CD4-positive, alpha-beta T cell (primary cell): ENCODE results near the gene CBLN1. TPM values are rescaled to one million over a fixed set of nuclear protein-coding genes. Genes with fewer than 3 reads are reported as not detected.

Source experiments
- ATAC-seq: fragments of 200-7000 bp; cut with Tn5 transposase; one replicate; pipeline ENCODE4 v1.10.0; 2022; ENCODE audit warnings: mild to moderate bottlenecking; ENCODE audit not compliant: poor library complexity
- CTCF ChIA-PET: fragments of 350-600 bp; sonication (Branson Sonifier 250); formaldehyde crosslinking; loops from one replicate; lab custom pipeline; 2021; ENCODE audit warnings: antibody characterized with exemption, inconsistent platforms; lab: Charles Lee
- POLR2A ChIA-PET: fragments of 350-600 bp; sonication (Branson Sonifier 250); formaldehyde crosslinking; loops from one replicate; lab custom pipeline; 2021; ENCODE audit warnings: antibody characterized with exemption, inconsistent platforms; lab: Charles Lee
- DNase-seq, 14 experiments: peaks; one replicate each; pipeline ENCODE4 v3.0.0-alpha.2; 2013 to 2020; ENCODE audit warnings: mixed read lengths in 2 of 14
- H3K27ac ChIP-seq, 2 donors: one replicate each; pipeline versions ENCODE4 v1.5.1 to v1.7.0; 2013; ENCODE audit warnings: low read length in 2 of 2, low read depth in 1 of 2, mild to moderate bottlenecking in 1 of 2
- H3K27me3 ChIP-seq, 2 experiments: 1 replicate in 1 of 2; 2 replicates in 1 of 2; pipeline versions ENCODE4 v1.6.1 to v1.7.0; 2013; ENCODE audit warnings: low read length in 2 of 2, control low read depth in 1 of 2, mild to moderate bottlenecking in 1 of 2, moderate library complexity in 1 of 2; ENCODE audit not compliant: insufficient read depth in 2 of 2, control insufficient read depth in 1 of 2
- H3K36me3 ChIP-seq: one replicate; pipeline ENCODE4 v1.6.1; 2013; ENCODE audit warnings: low read length, control low read depth; ENCODE audit not compliant: insufficient read depth
- H3K4me1 ChIP-seq: one replicate; pipeline ENCODE4 v1.6.1; 2013; ENCODE audit warnings: low read length, control low read depth; ENCODE audit not compliant: insufficient read depth
- H3K4me3 ChIP-seq: one replicate; pipeline ENCODE4 v1.5.1; 2013; ENCODE audit warnings: mild to moderate bottlenecking, low read length, moderate library complexity
- H3K9me3 ChIP-seq, 2 experiments: 1 replicate in 1 of 2; 2 replicates in 1 of 2; pipeline versions ENCODE4 v1.6.1 to v1.7.0; 2013; ENCODE audit warnings: low read length in 2 of 2, mild to moderate bottlenecking in 2 of 2, control low read depth in 1 of 2, moderate library complexity in 1 of 2; ENCODE audit not compliant: control insufficient read depth in 1 of 2, insufficient read depth in 1 of 2
- H3K27ac Mint-ChIP-seq: one replicate; pipeline ENCODE4 v1.8.0; 2020; ENCODE audit warnings: mixed read lengths
- H3K27me3 Mint-ChIP-seq: one replicate; pipeline ENCODE4 v1.8.0; 2021; ENCODE audit warnings: mixed read lengths
- H3K36me3 Mint-ChIP-seq: one replicate; pipeline ENCODE4 v1.8.0; 2021; ENCODE audit warnings: low read depth, mixed read lengths
- H3K4me1 Mint-ChIP-seq: one replicate; pipeline ENCODE4 v1.8.0; 2021; ENCODE audit warnings: low read depth, mixed read lengths
- H3K4me3 Mint-ChIP-seq: one replicate; pipeline ENCODE4 v1.8.0; 2020; ENCODE audit warnings: mild to moderate bottlenecking, mixed read lengths
- H3K9me3 Mint-ChIP-seq: one replicate; pipeline ENCODE4 v1.8.0; 2020; ENCODE audit warnings: mixed read lengths
- CTCF ChIP-seq: fragments of 200-600 bp; IDR thresholded peaks from one replicate; pipeline ENCODE4 v1.8.0; 2022; ENCODE audit warnings: antibody characterized with exemption, mild to moderate bottlenecking
- intact Hi-C, 2 experiments: fragments of 100-400 bp; cut with DNase I in 1 of 2; cut with micrococcal nuclease in 1 of 2; formaldehyde crosslinking; loops; one replicate each; pipeline versions ENCODE4 v1.15.1 to v1.9.0; 2023 to 2025; cut with DNase I, micrococcal nuclease
- total RNA-seq, 174 experiments: library from RNA in 2 of 174; stranded (reverse) in 2 of 174; gene quantifications; one replicate each; pipeline ENCODE4 v1.2.3 and lab custom pipeline; 2021 to 2026

CBLN1 gene
- total RNA-seq, 2 experiments from 2014 or later: not detected

- peaks cover 9% of the 10 kb centered on the region for H3K4me1 Mint-ChIP-seq
- H3K9me3 Mint-ChIP-seq: no peaks in the 10 kb centered on the region
- H3K36me3 Mint-ChIP-seq: no peaks in the 10 kb centered on the region
- Histone ChIP-seq H3K36me3 (no peaks in the 10 kb centered on the region), H3K27me3 (peaks cover 76 to 86% of the 10 kb centered on the region in 2 experiments), H3K9me3 (peaks cover 0 to 57% of the 10 kb centered on the region in 2 experiments), H3K27ac (no peak overlapping the region), H3K4me1 (peaks cover 3% of the 10 kb centered on the region), H3K4me3 (no peak overlapping the region)
- H3K4me3 Mint-ChIP-seq: no peak overlapping the region
- CTCF ChIA-PET: no interaction called here
- no peak for TF ChIP-seq CTCF
- peaks cover 85% of the 10 kb centered on the region for H3K27me3 Mint-ChIP-seq
- no peak overlapping the region for H3K27ac Mint-ChIP-seq
- DNase-seq (no peak), ATAC-seq (no peak)
- POLR2A ChIA-PET: no interaction called here
- intact Hi-C loops: no loop called here
Measured at GRCh38 chr16:49278944-49279725, 2.5 kb downstream of the CBLN1 start.

- no peak overlapping the region for H3K4me3 Mint-ChIP-seq
Measured at GRCh38 chr16:49278567-49278827, 3.1 kb downstream of the CBLN1 start.

GRCh38 chr16:49277766-49278566, 3.7 kb downstream of the CBLN1 start:
- Histone ChIP-seq H3K4me3 (no peak overlapping the region), H3K4me1 (peaks cover 3% of the 10 kb centered on the region), H3K36me3 (no peaks in the 10 kb centered on the region), H3K27ac (no peak overlapping the region), H3K9me3 (peaks cover 0 to 50% of the 10 kb centered on the region in 2 experiments), H3K27me3 (peaks cover 70 to 88% of the 10 kb centered on the region in 2 experiments)
- peaks cover 87% of the 10 kb centered on the region for H3K27me3 Mint-ChIP-seq
- ATAC-seq: no peak
- ChIA-PET CTCF (no interaction called here), POLR2A (no interaction called here)
- DNase-seq: no peak
- H3K9me3 Mint-ChIP-seq: no peaks in the 10 kb centered on the region
- no peak for TF ChIP-seq CTCF
- H3K36me3 Mint-ChIP-seq: no peaks in the 10 kb centered on the region
- no peak overlapping the region for H3K4me3 Mint-ChIP-seq
- intact Hi-C loops: no loop called here
- no peak overlapping the region for H3K27ac Mint-ChIP-seq
- peaks cover 9% of the 10 kb centered on the region for H3K4me1 Mint-ChIP-seq

More at GRCh38 chr16:49278567-49278827, 3.1 kb downstream of the CBLN1 start:
- Histone ChIP-seq H3K27ac (no peak overlapping the region), H3K4me3 (no peak overlapping the region), H3K4me1 (peaks cover 3% of the 10 kb centered on the region), H3K27me3 (peaks cover 75 to 88% of the 10 kb centered on the region in 2 experiments), H3K9me3 (peaks cover 0 to 55% of the 10 kb centered on the region in 2 experiments), H3K36me3 (no peaks in the 10 kb centered on the region)
- no peaks in the 10 kb centered on the region for H3K36me3 Mint-ChIP-seq
- no peak overlapping the region for H3K27ac Mint-ChIP-seq
- ATAC-seq (no peak), DNase-seq (no peak)
- H3K27me3 Mint-ChIP-seq: peaks cover 85% of the 10 kb centered on the region
- no peaks in the 10 kb centered on the region for H3K9me3 Mint-ChIP-seq
- ChIA-PET CTCF (no interaction called here), POLR2A (no interaction called here)
- TF ChIP-seq CTCF: no peak
- peaks cover 9% of the 10 kb centered on the region for H3K4me1 Mint-ChIP-seq
- intact Hi-C loops: no loop called here
